NCI-H1417 treated with DMSO at 0.1 percent for 48 hours (cell line): ENCODE data around the gene ELL3.

ENCODE experiments used
- DNase-seq: peaks from one replicate; lab custom pipeline; 2025; lab: John Stamatoyannopoulos, UW

The ELL3 gene

DNA sequence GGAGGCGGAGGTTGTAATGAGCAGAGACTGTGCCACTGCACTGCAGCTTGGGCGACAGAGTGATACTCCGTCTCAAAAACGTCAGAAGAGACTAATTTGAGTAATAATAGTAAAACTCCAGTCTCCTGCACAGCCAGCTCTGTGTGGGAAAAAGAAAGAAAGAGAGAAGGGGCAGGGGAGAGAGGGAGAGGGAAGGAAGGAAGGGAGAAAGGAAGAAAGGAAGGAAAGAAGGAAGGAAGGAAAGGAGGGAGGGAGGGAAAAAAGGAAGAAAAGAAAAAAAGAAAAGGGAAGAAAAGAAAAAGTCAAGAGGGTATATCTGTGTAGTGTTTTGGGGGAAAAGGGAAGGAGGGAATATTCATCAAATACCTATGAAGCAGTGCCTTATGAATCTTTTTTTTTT is 53.6 kb downstream of the ELL3 start:
- no peak for DNase-seq
